HEK293 (cell line): Measurements from ENCODE around the gene MS4A6A.

Source experiments
- CTCF ChIA-PET: fragments of 350-600 bp; formaldehyde crosslinking; extraction: SDS; loops from one replicate; lab custom pipeline; 2021; ENCODE audit warnings: antibody characterized with exemption; lab: Yijun Ruan, JAX
- POLR2A ChIA-PET: fragments of 300-600 bp; formaldehyde crosslinking; extraction: SDS; loops from one replicate; lab custom pipeline; 2020; ENCODE audit warnings: antibody characterized with exemption, inconsistent platforms; lab: Yijun Ruan, JAX
- H3K27ac ChIP-seq: fragments of 200-500 bp; sonication (Bioruptor generic); 2 replicates; pipeline ENCODE4 v1.5.1; 2014; ENCODE audit warnings: low read depth, low read length, control low read depth, inconsistent platforms; ENCODE audit errors: extremely low read depth
- H3K36me3 ChIP-seq, 2 experiments: fragments of 200-500 bp in 1 of 2; sonication (Bioruptor generic) in 1 of 2; 1 replicate in 1 of 2; 2 replicates in 1 of 2; pipeline ENCODE4 v1.5.1; 2014 to 2017; ENCODE audit warnings: inconsistent platforms in 2 of 2, low read length in 2 of 2; ENCODE audit not compliant: control insufficient read depth in 2 of 2, insufficient read depth in 1 of 2
- H3K4me1 ChIP-seq: fragments of 200-500 bp; sonication (Bioruptor generic); 2 replicates; pipeline ENCODE4 v1.5.1; 2014; ENCODE audit warnings: mild to moderate bottlenecking, low read length, inconsistent platforms; ENCODE audit not compliant: control insufficient read depth, insufficient read depth
- H3K4me3 ChIP-seq: 2 replicates; pipeline ENCODE4 v1.5.1; 2011; ENCODE audit warnings: low read depth, mild to moderate bottlenecking, control low read depth, low read length, moderate library complexity
- H3K9me3 ChIP-seq: fragments of 200-500 bp; sonication (Bioruptor generic); 2 replicates; pipeline ENCODE4 v1.5.1; 2014; ENCODE audit warnings: low read depth, low read length, inconsistent platforms; ENCODE audit not compliant: control insufficient read depth, insufficient read depth
- GFI1B ChIP-seq: fragments of 450-650 bp; formaldehyde crosslinking; IDR thresholded peaks from 2 replicates; pipeline ENCODE4 v1.5.1; 2016; ENCODE audit warnings: missing biosample characterization, missing genetic modification characterization
- RBAK ChIP-seq: fragments of 450-650 bp; formaldehyde crosslinking; IDR thresholded peaks from 2 replicates; pipeline ENCODE4 v1.5.1; 2016; ENCODE audit warnings: missing biosample characterization, missing genetic modification characterization
- SP3 ChIP-seq: fragments of 450-650 bp; formaldehyde crosslinking; IDR thresholded peaks from 2 replicates; pipeline ENCODE4 v1.5.1; 2016; ENCODE audit warnings: missing biosample characterization, missing genetic modification characterization
- TCF7L2 ChIP-seq: IDR thresholded peaks from 2 replicates; pipeline ENCODE4 v1.6.1; 2011; ENCODE audit warnings: low read depth, mild to moderate bottlenecking, inconsistent platforms, low read length, moderate library complexity, borderline replicate concordance
- ZBTB11 ChIP-seq: fragments of 450-650 bp; formaldehyde crosslinking; conservative IDR thresholded peaks from 2 replicates; pipeline ENCODE4 v1.5.1; 2016; ENCODE audit warnings: low read depth, missing biosample characterization, missing genetic modification characterization
- ZBTB17 ChIP-seq: fragments of 450-650 bp; formaldehyde crosslinking; IDR thresholded peaks from 2 replicates; pipeline ENCODE4 v1.5.1; 2016; ENCODE audit warnings: missing biosample characterization, missing genetic modification characterization
- ZBTB20 ChIP-seq: fragments of 450-650 bp; formaldehyde crosslinking; IDR thresholded peaks from 2 replicates; pipeline ENCODE4 v1.5.1; 2016; ENCODE audit warnings: missing biosample characterization, missing genetic modification characterization
- ZBTB8A ChIP-seq: fragments of 450-650 bp; formaldehyde crosslinking; IDR thresholded peaks from 2 replicates; pipeline ENCODE4 v1.5.1; 2016; ENCODE audit warnings: missing biosample characterization, missing genetic modification characterization
- ZNF133 ChIP-seq: fragments of 450-650 bp; formaldehyde crosslinking; IDR thresholded peaks from 2 replicates; pipeline ENCODE4 v1.5.1; 2016; ENCODE audit warnings: missing biosample characterization, missing genetic modification characterization
- ZNF16 ChIP-seq: fragments of 450-650 bp; formaldehyde crosslinking; IDR thresholded peaks from 2 replicates; pipeline ENCODE4 v1.5.1; 2016; ENCODE audit warnings: low read depth, missing biosample characterization, missing genetic modification characterization
- ZNF169 ChIP-seq: fragments of 450-650 bp; formaldehyde crosslinking; IDR thresholded peaks from 2 replicates; pipeline ENCODE4 v1.5.1; 2016; ENCODE audit warnings: missing biosample characterization, missing genetic modification characterization
- ZNF211 ChIP-seq: fragments of 450-650 bp; formaldehyde crosslinking; IDR thresholded peaks from 2 replicates; pipeline ENCODE4 v1.5.1; 2016; ENCODE audit warnings: low read depth, missing biosample characterization, missing genetic modification characterization
- ZNF214 ChIP-seq: fragments of 450-650 bp; formaldehyde crosslinking; IDR thresholded peaks from 2 replicates; pipeline ENCODE4 v1.5.1; 2017; ENCODE audit warnings: missing biosample characterization, mild to moderate bottlenecking, missing genetic modification characterization, borderline replicate concordance
- ZNF221 ChIP-seq: fragments of 450-650 bp; formaldehyde crosslinking; IDR thresholded peaks from 2 replicates; pipeline ENCODE4 v1.5.1; 2017; ENCODE audit warnings: missing biosample characterization, missing genetic modification characterization, borderline replicate concordance
- ZNF266 ChIP-seq: fragments of 450-650 bp; formaldehyde crosslinking; IDR thresholded peaks from 2 replicates; pipeline ENCODE4 v1.5.1; 2016; ENCODE audit warnings: missing biosample characterization, missing genetic modification characterization, low read depth
- ZNF350 ChIP-seq: fragments of 450-650 bp; formaldehyde crosslinking; IDR thresholded peaks from 2 replicates; pipeline ENCODE4 v1.5.0; 2017; ENCODE audit warnings: missing biosample characterization, mild to moderate bottlenecking, missing genetic modification characterization
- ZNF366 ChIP-seq: fragments of 450-650 bp; formaldehyde crosslinking; conservative IDR thresholded peaks from 2 replicates; pipeline ENCODE4 v1.5.1; 2016; ENCODE audit warnings: missing biosample characterization, missing genetic modification characterization
- ZNF404 ChIP-seq: fragments of 450-650 bp; formaldehyde crosslinking; IDR thresholded peaks from 2 replicates; pipeline ENCODE4 v1.5.1; 2017; ENCODE audit warnings: missing biosample characterization, missing genetic modification characterization
- ZNF521 ChIP-seq: fragments of 450-650 bp; formaldehyde crosslinking; IDR thresholded peaks from 2 replicates; pipeline ENCODE4 v1.5.1; 2017; ENCODE audit warnings: missing biosample characterization, mild to moderate bottlenecking, missing genetic modification characterization
- ZNF544 ChIP-seq: fragments of 450-650 bp; formaldehyde crosslinking; IDR thresholded peaks from 2 replicates; pipeline ENCODE4 v1.5.0; 2017; ENCODE audit warnings: missing biosample characterization, missing genetic modification characterization
- ZNF548 ChIP-seq: fragments of 450-650 bp; formaldehyde crosslinking; IDR thresholded peaks from 2 replicates; pipeline ENCODE4 v1.5.1; 2016; ENCODE audit warnings: missing biosample characterization, missing genetic modification characterization
- ZNF555 ChIP-seq: fragments of 450-650 bp; formaldehyde crosslinking; conservative IDR thresholded peaks from 2 replicates; pipeline ENCODE4 v1.5.1; 2017; ENCODE audit warnings: missing biosample characterization, mild to moderate bottlenecking, missing genetic modification characterization, inconsistent platforms
- ZNF571 ChIP-seq: fragments of 450-650 bp; formaldehyde crosslinking; IDR thresholded peaks from 2 replicates; pipeline ENCODE4 v1.5.0; 2017; ENCODE audit warnings: missing biosample characterization, missing genetic modification characterization
- ZNF600 ChIP-seq: fragments of 450-650 bp; formaldehyde crosslinking; IDR thresholded peaks from 2 replicates; pipeline ENCODE4 v1.5.1; 2016; ENCODE audit warnings: missing biosample characterization, missing genetic modification characterization
- ZSCAN30 ChIP-seq: fragments of 450-650 bp; IDR thresholded peaks from 2 replicates; pipeline ENCODE4 v1.5.1; 2018; ENCODE audit warnings: missing biosample characterization, mild to moderate bottlenecking, missing genetic modification characterization, moderate library complexity
- ZXDB ChIP-seq: fragments of 450-650 bp; formaldehyde crosslinking; IDR thresholded peaks from 2 replicates; pipeline ENCODE4 v1.5.1; 2016; ENCODE audit warnings: missing biosample characterization, missing genetic modification characterization
- TF ChIP-seq, protein P1 (sequence below): fragments of 450-650 bp; formaldehyde crosslinking; IDR thresholded peaks from 2 replicates; pipeline ENCODE4 v1.5.1; 2016; ENCODE audit warnings: missing biosample characterization, missing genetic modification characterization
- TF ChIP-seq, protein P2 (sequence below): fragments of 450-650 bp; formaldehyde crosslinking; IDR thresholded peaks from 2 replicates; pipeline ENCODE4 v1.5.1; 2016; ENCODE audit warnings: missing biosample characterization, missing genetic modification characterization
- TF ChIP-seq, protein P3 (sequence below): fragments of 450-650 bp; formaldehyde crosslinking; IDR thresholded peaks from 2 replicates; pipeline ENCODE4 v1.5.1; 2016; ENCODE audit warnings: missing biosample characterization, missing genetic modification characterization, low read depth

The MS4A6A gene

GRCh38 chr11:60164550-60165075 lies 18.3 kb downstream of the MS4A6A start (continued):
- TF ChIP-seq ZNF133 (tag by site-specific recombination): no peak
- no peak for TF ChIP-seq SP3 (tag by site-specific recombination)
- no peak for TF ChIP-seq ZXDB (tag by site-specific recombination)
- TF ChIP-seq RBAK (tag by site-specific recombination): no peak
- TF ChIP-seq TCF7L2: no peak
- TF ChIP-seq ZNF548 (tag by site-specific recombination): no peak

DNA sequence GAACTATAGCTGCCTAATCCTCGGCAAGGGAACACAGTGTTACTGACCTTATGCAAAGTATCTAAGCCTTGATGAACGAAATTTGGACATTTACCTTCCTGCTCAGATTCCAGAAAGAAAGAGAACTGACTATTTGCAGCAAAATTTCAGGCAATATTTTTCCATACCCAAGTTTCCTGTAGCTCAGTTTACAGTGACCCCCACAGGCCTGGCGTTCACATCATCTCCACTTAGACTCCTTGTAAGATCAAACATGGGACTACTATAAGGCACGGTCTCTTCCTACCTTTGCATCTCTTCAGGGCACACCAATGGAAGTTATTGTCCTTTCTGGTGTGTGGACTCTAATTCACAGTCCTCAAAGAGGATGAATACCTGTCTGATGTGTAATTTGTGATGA lies 21.1 kb downstream of the MS4A6A start:
- H3K4me1 ChIP-seq: no peaks in the 10 kb centered on the region
- TF ChIP-seq ZNF214 (tag by site-specific recombination): no peak
- no peak for TF ChIP-seq ZNF266
- TF ChIP-seq ZBTB8A (tag by site-specific recombination): no peak
- TF ChIP-seq ZNF555 (tag by site-specific recombination): no peak
- no peak for TF ChIP-seq GFI1B (tag by site-specific recombination)
- no peak for TF ChIP-seq ZBTB17 (tag by site-specific recombination)
- TF ChIP-seq RBAK (tag by site-specific recombination): no peak
- TF ChIP-seq ZNF521 (tag by site-specific recombination): no peak
- no peak for TF ChIP-seq ZSCAN30
- TF ChIP-seq, protein P1, sequence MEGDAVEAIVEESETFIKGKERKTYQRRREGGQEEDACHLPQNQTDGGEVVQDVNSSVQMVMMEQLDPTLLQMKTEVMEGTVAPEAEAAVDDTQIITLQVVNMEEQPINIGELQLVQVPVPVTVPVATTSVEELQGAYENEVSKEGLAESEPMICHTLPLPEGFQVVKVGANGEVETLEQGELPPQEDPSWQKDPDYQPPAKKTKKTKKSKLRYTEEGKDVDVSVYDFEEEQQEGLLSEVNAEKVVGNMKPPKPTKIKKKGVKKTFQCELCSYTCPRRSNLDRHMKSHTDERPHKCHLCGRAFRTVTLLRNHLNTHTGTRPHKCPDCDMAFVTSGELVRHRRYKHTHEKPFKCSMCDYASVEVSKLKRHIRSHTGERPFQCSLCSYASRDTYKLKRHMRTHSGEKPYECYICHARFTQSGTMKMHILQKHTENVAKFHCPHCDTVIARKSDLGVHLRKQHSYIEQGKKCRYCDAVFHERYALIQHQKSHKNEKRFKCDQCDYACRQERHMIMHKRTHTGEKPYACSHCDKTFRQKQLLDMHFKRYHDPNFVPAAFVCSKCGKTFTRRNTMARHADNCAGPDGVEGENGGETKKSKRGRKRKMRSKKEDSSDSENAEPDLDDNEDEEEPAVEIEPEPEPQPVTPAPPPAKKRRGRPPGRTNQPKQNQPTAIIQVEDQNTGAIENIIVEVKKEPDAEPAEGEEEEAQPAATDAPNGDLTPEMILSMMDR: no peak
- TF ChIP-seq ZNF600 (tag by site-specific recombination): no peak
- TF ChIP-seq, protein P2, sequence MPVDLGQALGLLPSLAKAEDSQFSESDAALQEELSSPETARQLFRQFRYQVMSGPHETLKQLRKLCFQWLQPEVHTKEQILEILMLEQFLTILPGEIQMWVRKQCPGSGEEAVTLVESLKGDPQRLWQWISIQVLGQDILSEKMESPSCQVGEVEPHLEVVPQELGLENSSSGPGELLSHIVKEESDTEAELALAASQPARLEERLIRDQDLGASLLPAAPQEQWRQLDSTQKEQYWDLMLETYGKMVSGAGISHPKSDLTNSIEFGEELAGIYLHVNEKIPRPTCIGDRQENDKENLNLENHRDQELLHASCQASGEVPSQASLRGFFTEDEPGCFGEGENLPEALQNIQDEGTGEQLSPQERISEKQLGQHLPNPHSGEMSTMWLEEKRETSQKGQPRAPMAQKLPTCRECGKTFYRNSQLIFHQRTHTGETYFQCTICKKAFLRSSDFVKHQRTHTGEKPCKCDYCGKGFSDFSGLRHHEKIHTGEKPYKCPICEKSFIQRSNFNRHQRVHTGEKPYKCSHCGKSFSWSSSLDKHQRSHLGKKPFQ (tag by site-specific recombination): no peak
- TF ChIP-seq ZNF169 (tag by site-specific recombination): no peak
- TF ChIP-seq ZNF366 (tag by site-specific recombination): no peak
- no peak for TF ChIP-seq ZNF16
- no peak for TF ChIP-seq ZNF571
- TF ChIP-seq ZNF404 (tag by site-specific recombination): no peak
- no peak for TF ChIP-seq ZNF544
- ChIA-PET CTCF (interaction anchor here (0.6 kb wide), 1 partner anchor 41 kb away, joined by 4 read pairs; no protein-coding TSS in a partner anchor), POLR2A (no interaction called here)
- no peaks in the 10 kb centered on the region for H3K9me3 ChIP-seq
- no peaks in the 10 kb centered on the region for H3K36me3 ChIP-seq
- no peak overlapping the region for H3K4me3 ChIP-seq
- H3K27ac ChIP-seq: no peak overlapping the region

DNA sequence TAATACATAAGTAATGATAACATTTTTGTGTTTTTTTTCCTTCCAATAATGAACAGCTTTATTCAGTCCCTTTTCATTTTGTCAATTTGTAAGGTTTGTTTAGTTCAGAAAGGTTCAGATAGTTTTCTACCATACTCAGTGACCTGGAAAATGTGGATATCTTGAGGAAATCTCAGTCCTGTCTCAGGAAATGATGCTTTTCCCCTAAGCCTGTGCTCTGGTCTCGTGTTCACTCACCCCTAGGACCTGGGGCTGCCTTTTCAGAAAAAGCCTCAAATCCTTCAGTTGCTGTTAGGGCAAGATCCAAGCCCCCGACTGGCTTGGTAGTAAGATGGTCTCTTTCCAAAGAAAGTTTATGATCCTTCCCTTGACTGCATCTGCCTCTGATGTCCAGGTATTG lies 21.8 kb downstream of the MS4A6A start:
- Histone ChIP-seq H3K27ac (no peak overlapping the region), H3K9me3 (no peaks in the 10 kb centered on the region), H3K36me3 (no peaks in the 10 kb centered on the region), H3K4me3 (no peak overlapping the region), H3K4me1 (no peaks in the 10 kb centered on the region)
- ChIA-PET POLR2A (no interaction called here), CTCF (interaction anchor here (0.6 kb wide), 1 partner anchor 41 kb away, joined by 4 read pairs; no protein-coding TSS in a partner anchor)
- TF ChIP-seq ZNF211 (tag by site-specific recombination): no peak
- no peak for TF ChIP-seq ZNF350 (tag by site-specific recombination)
- TF ChIP-seq ZBTB11 (tag by site-specific recombination): no peak
- no peak for TF ChIP-seq ZBTB20
- TF ChIP-seq, protein P3, sequence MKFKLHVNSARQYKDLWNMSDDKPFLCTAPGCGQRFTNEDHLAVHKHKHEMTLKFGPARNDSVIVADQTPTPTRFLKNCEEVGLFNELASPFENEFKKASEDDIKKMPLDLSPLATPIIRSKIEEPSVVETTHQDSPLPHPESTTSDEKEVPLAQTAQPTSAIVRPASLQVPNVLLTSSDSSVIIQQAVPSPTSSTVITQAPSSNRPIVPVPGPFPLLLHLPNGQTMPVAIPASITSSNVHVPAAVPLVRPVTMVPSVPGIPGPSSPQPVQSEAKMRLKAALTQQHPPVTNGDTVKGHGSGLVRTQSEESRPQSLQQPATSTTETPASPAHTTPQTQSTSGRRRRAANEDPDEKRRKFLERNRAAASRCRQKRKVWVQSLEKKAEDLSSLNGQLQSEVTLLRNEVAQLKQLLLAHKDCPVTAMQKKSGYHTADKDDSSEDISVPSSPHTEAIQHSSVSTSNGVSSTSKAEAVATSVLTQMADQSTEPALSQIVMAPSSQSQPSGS (tag by site-specific recombination): no peak
- TF ChIP-seq ZNF221 (tag by site-specific recombination): no peak
